Measurements from ENCODE around the gene RFX8. TPM values are rescaled to one million over a fixed set of nuclear protein-coding genes. Genes with fewer than 3 reads are reported as not detected.
A peak's percentile ranks its signal among the peaks of the same experiment; 100 is the strongest.

RFX8 gene
- polyA plus RNA-seq, 2 of the 4 experiments (the other 2 are of a cell fraction) = not detected

GRCh38 chr2:101486258-101486701 lies 11.4 kb upstream of the RFX8 start:
- no peaks in the 10 kb centered on the region for H3K9me3 ChIP-seq
- ATAC-seq (no peak), FAIRE-seq (no peak), DNase-seq (ENCODE audit: low read depth in 1 of 2, low spot score in 1 of 2) (no peak)
- POLR2A ChIA-PET = no interaction called here
- TF ChIP-seq RNF2 (IDR thresholded peaks at IDR 0.05; ENCODE audit: borderline replicate concordance, low read depth) = no peak
- TF ChIP-seq ZSCAN20 (CRISPR knock-in tag; IDR thresholded peaks at IDR 0.05) = no peak
- no peak for TF ChIP-seq HES2 (IDR thresholded peaks at IDR 0.05)
- TF ChIP-seq CTCF (IDR thresholded peaks at IDR 0.05) = no peak
- no peak for TF ChIP-seq POLR2A (IDR thresholded peaks at IDR 0.05; ENCODE audit: low read length)
- TF ChIP-seq HOXB13 (CRISPR knock-in tag; IDR thresholded peaks at IDR 0.05; ENCODE audit: low read depth) = no peak
- no peak for TF ChIP-seq FOSL2 (IDR thresholded peaks at IDR 0.05)
- TF ChIP-seq FOSL2 (CRISPR knock-in tag; IDR thresholded peaks at IDR 0.05) = no peak
- H3K27ac ChIP-seq = no peak overlapping the region
- whole genome bisulfite sequencing (ENCODE audit: missing lambda C conversion rate) = 64% methylated on average over 4 of the region's 4 CpGs
- CTCF ChIA-PET = interaction anchor here (0.6 to 1.2 kb wide), 2 partner anchors 105 to 144 kb away, joined by 3 read pairs; no protein-coding TSS in a partner anchor
- H3K4me1 ChIP-seq = no peaks in the 10 kb centered on the region
- H3K4me2 ChIP-seq = no peak overlapping the region
- no peak overlapping the region for H3K4me3 ChIP-seq

GRCh38 chr2:101485856-101486255 lies 10.9 kb upstream of the RFX8 start:
- Histone ChIP-seq H3K4me1 (no peaks in the 10 kb centered on the region), H3K27ac (no peak overlapping the region), H3K4me3 (no peak overlapping the region), H3K9me3 (no peaks in the 10 kb centered on the region), H3K4me2 (no peak overlapping the region)
- TF ChIP-seq NFE2L2 (conservative IDR thresholded peaks at IDR 0.05; ENCODE audit: low read length) (no peak), CTCF (IDR thresholded peaks at IDR 0.05) (no peak), POLR2AphosphoS2 (conservative IDR thresholded peaks at IDR 0.05; ENCODE audit: low read length) (no peak), SMC3 (IDR thresholded peaks at IDR 0.05) (no peak), MYC (IDR thresholded peaks at IDR 0.05; ENCODE audit: borderline replicate concordance, low read length) (no peak), E2F6 (IDR thresholded peaks at IDR 0.05; ENCODE audit: borderline replicate concordance, low read depth) (no peak), ZFP36 (IDR thresholded peaks at IDR 0.05; ENCODE audit: borderline replicate concordance, partially characterized antibody) (no peak), TFCP2L1 (CRISPR knock-in tag; IDR thresholded peaks at IDR 0.05) (no peak), ZSCAN20 (CRISPR knock-in tag; IDR thresholded peaks at IDR 0.05) (no peak), JUN (IDR thresholded peaks at IDR 0.05) (no peak)
- CTCF ChIA-PET = interaction anchor here (1.2 kb wide), 1 partner anchor 143 kb away, joined by 3 read pairs; no protein-coding TSS in a partner anchor
- no peak for DNase-seq (ENCODE audit: low read depth in 1 of 2, low spot score in 1 of 2)
- 94% methylated on average over 4 of the region's 4 CpGs for WGBS (ENCODE audit: missing lambda C conversion rate)
- ATAC-seq = no peak
- POLR2A ChIA-PET = no interaction called here
- FAIRE-seq = no peak

- no peak for DNase-seq (ENCODE audit: low read depth in 1 of 2, low spot score in 1 of 2)
- ATAC-seq = no peak
- Histone ChIP-seq H3K27ac (no peak overlapping the region), H3K4me2 (no peak overlapping the region), H3K4me1 (no peaks in the 10 kb centered on the region), H3K4me3 (no peak overlapping the region), H3K9me3 (no peaks in the 10 kb centered on the region)
- CTCF ChIA-PET = no interaction called here
- POLR2A ChIA-PET = no interaction called here
- WGBS (ENCODE audit: missing lambda C conversion rate) = 70% methylated on average over 8 of the region's 8 CpGs
- TF ChIP-seq EHF (CRISPR knock-in tag; IDR thresholded peaks at IDR 0.05) (no peak), HOXA7 (CRISPR knock-in tag; IDR thresholded peaks at IDR 0.05) (no peak), EHMT2 (IDR thresholded peaks at IDR 0.05; ENCODE audit: low read depth) (0 out of 2 replicates have a peak, but pooled peaks have one; percentile 36), BCL3 (IDR thresholded peaks at IDR 0.05) (no peak), SMC3 (IDR thresholded peaks at IDR 0.05) (no peak), MAX (IDR thresholded peaks at IDR 0.05) (no peak), CTCF (IDR thresholded peaks at IDR 0.05) (no peak), PBX3 (IDR thresholded peaks at IDR 0.05) (no peak), NFE2L2 (conservative IDR thresholded peaks at IDR 0.05; ENCODE audit: low read length) (no peak)
- no peak for FAIRE-seq
Observed at GRCh38 chr2:101480764-101481163, 5.9 kb upstream of the RFX8 start.
